ENCODE measurements around the gene VSTM4.

VSTM4 gene

GRCh38 chr10:49079499-49079898 is 35.8 kb downstream of the VSTM4 start:
- Histone ChIP-seq H3K9ac (ENCODE audit: low read length) (no peak overlapping the region), H3K36me3 (replicated peaks; ENCODE audit: low read depth, low read length) (no peaks in the 10 kb centered on the region), H3K9me3 (ENCODE audit: insufficient read depth, low read length) (no peaks in the 10 kb centered on the region), H3K4me3 (ENCODE audit: low read length) (no peak overlapping the region), H3K4me1 (ENCODE audit: low read length) (peaks cover 47% of the 10 kb centered on the region), H3K4me2 (ENCODE audit: low read length) (no peak overlapping the region), H3K79me2 (ENCODE audit: low read length) (no peaks in the 10 kb centered on the region), H2AFZ (ENCODE audit: low read depth, low read length) (no peak overlapping the region), H3K27ac (ENCODE audit: low read length) (no peak overlapping the region), H3K27me3 (ENCODE audit: low read depth, low read length) (no peaks in the 10 kb centered on the region), H4K20me1 (ENCODE audit: insufficient read depth, low read length) (no peaks in the 10 kb centered on the region)
- no peak for TF ChIP-seq EZH2phosphoT487 (IDR thresholded peaks at IDR 0.05; ENCODE audit: low read depth)
- TF ChIP-seq CTCF (IDR thresholded peaks at IDR 0.05; ENCODE audit: low read depth, low read length) = no peak

GRCh38 chr10:49079072-49079471 is 36.2 kb downstream of the VSTM4 start:
- H3K36me3 ChIP-seq (replicated peaks; ENCODE audit: low read depth, low read length) = no peaks in the 10 kb centered on the region
- no peak overlapping the region for H2AFZ ChIP-seq (ENCODE audit: low read depth, low read length)
- H3K27ac ChIP-seq (ENCODE audit: low read length) = no peak overlapping the region
- H3K4me3 ChIP-seq (ENCODE audit: low read length) = no peak overlapping the region
- no peak for TF ChIP-seq EZH2phosphoT487 (IDR thresholded peaks at IDR 0.05; ENCODE audit: low read depth)
- TF ChIP-seq CTCF (IDR thresholded peaks at IDR 0.05; ENCODE audit: low read depth, low read length) = no peak
- H4K20me1 ChIP-seq (ENCODE audit: insufficient read depth, low read length) = no peaks in the 10 kb centered on the region
- H3K79me2 ChIP-seq (ENCODE audit: low read length) = no peaks in the 10 kb centered on the region
- no peaks in the 10 kb centered on the region for H3K9me3 ChIP-seq (ENCODE audit: insufficient read depth, low read length)
- H3K27me3 ChIP-seq (ENCODE audit: low read depth, low read length) = no peaks in the 10 kb centered on the region
- no peak overlapping the region for H3K9ac ChIP-seq (ENCODE audit: low read length)
- H3K4me1 ChIP-seq (ENCODE audit: low read length) = peaks cover 46% of the 10 kb centered on the region
- no peak overlapping the region for H3K4me2 ChIP-seq (ENCODE audit: low read length)

- Histone ChIP-seq H3K36me3 (replicated peaks; ENCODE audit: low read depth, low read length) (no peaks in the 10 kb centered on the region), H3K79me2 (ENCODE audit: low read length) (no peaks in the 10 kb centered on the region), H3K4me2 (ENCODE audit: low read length) (no peak overlapping the region), H3K9ac (ENCODE audit: low read length) (no peak overlapping the region), H4K20me1 (ENCODE audit: insufficient read depth, low read length) (no peaks in the 10 kb centered on the region), H3K27me3 (ENCODE audit: low read depth, low read length) (no peaks in the 10 kb centered on the region), H3K9me3 (ENCODE audit: insufficient read depth, low read length) (no peaks in the 10 kb centered on the region), H2AFZ (ENCODE audit: low read depth, low read length) (no peak overlapping the region), H3K4me3 (ENCODE audit: low read length) (no peak overlapping the region), H3K4me1 (ENCODE audit: low read length) (peaks cover 40% of the 10 kb centered on the region), H3K27ac (ENCODE audit: low read length) (no peak overlapping the region)
- TF ChIP-seq CTCF (IDR thresholded peaks at IDR 0.05; ENCODE audit: low read depth, low read length) (no peak), EZH2phosphoT487 (IDR thresholded peaks at IDR 0.05; ENCODE audit: low read depth) (no peak)
These were observed 36.9 kb downstream of the VSTM4 start for GRCh38 chr10:49078433-49078832.

GRCh38 chr10:49076741-49077521 is 38.4 kb downstream of the VSTM4 start:
- peaks cover 26% of the 10 kb centered on the region for H3K4me1 ChIP-seq (ENCODE audit: low read length)
- no peaks in the 10 kb centered on the region for H4K20me1 ChIP-seq (ENCODE audit: insufficient read depth, low read length)
- TF ChIP-seq CTCF (IDR thresholded peaks at IDR 0.05; ENCODE audit: low read depth, low read length) (no peak), EZH2phosphoT487 (IDR thresholded peaks at IDR 0.05; ENCODE audit: low read depth) (no peak)
- no peak overlapping the region for H3K27ac ChIP-seq (ENCODE audit: low read length)
- H3K4me3 ChIP-seq (ENCODE audit: low read length) = no peak overlapping the region
- no peaks in the 10 kb centered on the region for H3K36me3 ChIP-seq (replicated peaks; ENCODE audit: low read depth, low read length)
- no peaks in the 10 kb centered on the region for H3K27me3 ChIP-seq (ENCODE audit: low read depth, low read length)
- H3K4me2 ChIP-seq (ENCODE audit: low read length) = peak overlapping the region; percentile 53
- H3K79me2 ChIP-seq (ENCODE audit: low read length) = no peaks in the 10 kb centered on the region
- no peak overlapping the region for H3K9ac ChIP-seq (ENCODE audit: low read length)
- H2AFZ ChIP-seq (ENCODE audit: low read depth, low read length) = no peak overlapping the region
- no peaks in the 10 kb centered on the region for H3K9me3 ChIP-seq (ENCODE audit: insufficient read depth, low read length)

All from OCI-LY3 (cell line).